GM19193 (cell line): Measurements from ENCODE around the gene ECI2.

Experiments
- POLR2A ChIP-seq: IDR thresholded peaks from 4 replicates; pipeline ENCODE4 v1.6.1; 2011; ENCODE audit not compliant: insufficient read depth, insufficient read length; ENCODE audit errors: extremely low read depth

Gene ECI2

DNA sequence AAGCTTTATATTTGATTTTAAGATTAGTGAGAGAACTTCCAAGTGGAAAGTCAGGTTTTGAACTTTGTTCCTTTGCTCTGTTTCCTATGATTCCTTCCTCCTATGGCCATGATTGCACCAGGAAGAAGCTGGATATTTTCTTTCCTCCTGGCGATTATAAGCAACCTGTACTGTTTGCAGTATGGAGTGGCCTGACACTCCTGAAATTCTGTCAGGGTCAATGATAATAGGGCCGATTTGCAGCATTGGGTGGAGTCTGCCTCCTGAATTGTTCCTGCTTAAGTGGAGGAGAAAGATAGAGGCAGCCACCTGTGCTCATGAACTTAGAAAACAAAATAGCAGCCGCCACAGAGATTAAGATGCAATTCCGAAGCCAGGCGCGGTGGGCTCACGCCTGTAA lies 46.7 kb downstream of the ECI2 start:
- no peak for TF ChIP-seq POLR2A

- no peak for TF ChIP-seq POLR2A
These were observed 50.1 kb downstream of the ECI2 start for GRCh38 chr6:4085332-4085700.

GRCh38 chr6:4084444-4085331 lies 50.7 kb downstream of the ECI2 start:
- TF ChIP-seq POLR2A, result no peak

DNA sequence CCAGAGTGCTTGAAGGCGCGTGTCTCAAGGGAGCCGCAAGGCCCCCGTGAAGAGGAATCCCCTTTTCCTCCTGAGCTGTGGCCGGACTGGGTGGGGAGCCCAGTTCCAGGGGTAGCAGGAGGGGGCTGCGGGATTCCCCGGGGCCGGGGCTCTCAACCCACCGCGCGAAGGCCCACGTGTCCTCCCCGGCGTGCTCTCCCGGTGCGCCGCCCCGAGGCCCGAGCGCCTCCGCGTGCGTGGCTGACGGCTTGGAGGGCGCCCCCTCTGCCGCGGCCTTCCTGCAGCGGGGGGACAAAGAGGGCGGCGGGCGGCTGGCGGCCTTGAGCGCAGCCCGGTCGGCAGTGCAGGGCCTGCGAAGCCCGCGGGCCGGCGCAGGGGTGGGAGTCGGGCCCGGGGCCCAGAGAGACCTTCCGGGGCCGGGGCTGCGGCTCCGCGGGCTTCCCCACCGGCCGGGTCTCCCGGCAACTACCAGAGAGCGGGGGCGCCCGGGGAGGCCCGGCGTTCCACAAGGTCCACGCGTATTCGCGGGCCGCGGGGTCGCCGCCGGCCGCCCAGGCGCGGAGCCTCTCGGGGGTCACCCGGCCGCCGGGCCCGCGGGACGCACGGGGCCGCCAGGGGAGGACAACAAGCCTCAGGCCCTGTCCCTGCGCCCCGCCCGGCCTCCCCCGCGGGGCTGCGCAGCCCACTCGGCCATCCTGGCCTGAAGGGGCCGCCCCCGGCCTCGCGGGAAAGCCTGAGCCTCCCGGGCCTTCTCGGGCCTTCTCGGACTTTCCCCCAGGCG lies 56.5 kb downstream of the ECI2 start, which contains the start of gene FAM217A:
Gene FAM217A (minus strand): TSS at position 447 of the 781 bp plus-strand sequence. CDS start 1,723 bp downstream, outside the sequence.
- no peak for TF ChIP-seq POLR2A

DNA sequence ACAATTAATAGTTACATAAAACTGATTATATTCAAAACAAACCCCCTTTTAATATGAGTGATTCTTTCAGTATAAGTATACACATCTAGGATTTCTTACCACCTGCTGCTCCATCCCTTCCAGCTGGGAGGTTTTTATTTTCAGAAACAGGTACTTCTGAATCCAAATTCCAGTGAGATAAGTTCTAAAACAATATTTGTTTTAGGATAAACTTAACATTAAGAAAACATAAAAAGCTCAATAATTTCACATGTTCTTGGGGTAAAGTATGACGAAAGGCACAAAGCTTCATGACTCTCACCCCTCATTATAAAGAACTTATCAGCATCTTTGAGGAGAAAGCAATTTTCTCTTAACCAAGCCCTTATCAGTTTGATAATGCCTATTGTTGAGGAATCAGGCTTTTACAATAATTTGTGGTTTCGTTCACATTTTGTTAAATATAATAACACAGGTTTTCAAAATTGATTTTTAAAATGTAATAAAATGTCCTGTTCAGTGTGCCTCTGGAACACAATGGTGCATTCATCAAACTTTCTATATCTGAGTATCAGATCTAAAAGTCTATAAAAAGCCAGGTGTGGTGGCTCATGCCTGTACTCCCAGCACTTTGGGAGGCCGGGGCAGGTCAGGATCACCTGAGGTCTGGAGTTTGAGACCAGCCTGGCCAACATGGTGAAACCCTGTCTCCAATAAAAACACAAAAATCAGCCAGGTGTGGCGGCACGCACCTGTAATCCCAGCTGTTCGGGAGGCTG lies 60.7 kb downstream of the ECI2 start:
- TF ChIP-seq POLR2A, result no peak

DNA sequence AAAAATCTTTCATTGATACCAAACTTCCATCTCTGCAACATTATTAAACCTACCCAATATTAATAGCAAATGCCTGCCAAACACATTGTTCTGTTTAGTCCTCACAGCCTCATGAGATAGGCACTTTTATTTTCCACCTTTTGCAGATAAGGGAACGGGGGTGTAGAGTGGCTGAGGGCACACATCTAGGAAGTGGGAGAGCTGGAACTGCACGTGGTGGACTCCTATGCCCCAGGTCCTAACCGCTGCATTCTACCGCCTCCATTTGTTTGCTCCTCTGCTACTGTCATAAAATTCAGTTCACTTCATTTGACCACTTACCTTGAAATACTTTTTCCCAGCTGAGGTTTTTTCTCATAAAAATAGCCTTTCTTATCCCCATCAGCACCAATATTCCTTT lies 64.0 kb downstream of the ECI2 start:
- no peak for TF ChIP-seq POLR2A

DNA sequence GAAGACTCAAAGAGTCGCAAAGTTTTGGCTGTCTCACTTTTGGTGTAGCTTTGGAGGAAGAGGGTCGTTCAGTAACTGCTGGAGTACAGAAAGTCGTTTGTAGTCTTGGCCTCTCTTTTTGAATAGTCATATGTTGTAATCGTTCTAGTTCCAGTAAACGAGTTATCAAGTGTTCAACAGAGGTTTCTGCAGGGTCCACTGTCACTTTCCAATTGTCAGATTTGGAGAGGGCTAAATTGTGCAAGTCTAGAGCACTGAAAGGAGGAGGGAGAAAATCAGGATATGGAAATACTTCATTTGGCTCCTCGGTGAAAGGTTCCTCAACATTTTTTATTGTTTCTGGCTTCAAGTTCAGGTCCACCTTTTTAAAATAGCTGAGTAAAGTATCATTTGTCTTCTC lies 66.2 kb downstream of the ECI2 start:
- TF ChIP-seq POLR2A, result no peak

DNA sequence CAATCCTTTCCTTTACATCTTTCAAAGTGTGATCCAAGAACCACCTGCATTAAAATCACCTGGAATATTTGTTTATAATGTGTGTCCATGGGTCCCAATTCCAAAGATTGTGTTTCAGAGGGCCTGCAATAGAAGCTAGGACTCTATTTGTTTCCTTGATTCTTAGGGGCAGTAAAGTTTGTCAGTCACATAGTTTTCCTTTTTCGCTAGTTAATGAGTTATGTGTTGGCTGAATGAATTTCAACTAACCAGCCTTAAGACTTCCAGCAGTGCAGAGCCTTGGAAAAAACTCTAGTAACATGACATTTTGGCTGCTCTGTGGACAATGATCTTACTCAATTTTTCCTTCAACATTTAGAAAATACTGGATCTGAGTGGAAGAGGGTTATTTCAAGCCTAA lies 67.7 kb downstream of the ECI2 start:
- no peak for TF ChIP-seq POLR2A

- TF ChIP-seq POLR2A, result no peak
These were observed 69.2 kb downstream of the ECI2 start for GRCh38 chr6:4066029-4066755.
